DMS53 (cell line): Measurements from ENCODE around the gene KCNN2.

Source experiments
- DNase-seq: peaks from one replicate; lab custom pipeline; 2025; lab: John Stamatoyannopoulos, UW

The KCNN2 gene

DNA sequence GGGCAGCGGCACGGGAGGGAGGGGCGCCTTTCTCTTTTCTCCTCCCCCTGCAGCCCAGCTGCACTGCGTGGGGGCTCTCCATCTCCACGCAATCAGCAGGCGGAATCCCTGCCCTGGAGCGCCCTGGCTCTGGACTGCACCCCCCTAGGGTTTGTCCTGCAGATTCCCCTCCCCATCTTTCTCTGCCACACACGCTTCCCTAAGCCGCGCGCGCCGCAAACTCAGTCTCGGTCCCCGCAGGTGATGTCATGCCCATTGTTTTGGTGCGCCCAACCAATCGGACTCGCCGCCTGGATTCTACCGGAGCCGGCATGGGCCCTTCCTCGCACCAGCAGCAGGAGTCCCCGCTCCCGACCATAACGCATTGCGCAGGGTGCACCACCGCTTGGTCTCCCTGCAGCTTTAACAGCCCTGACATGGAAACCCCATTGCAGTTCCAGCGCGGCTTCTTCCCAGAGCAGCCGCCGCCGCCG, at the start of gene KCNN2:
TSS of gene KCNN2 (plus strand) at position 347 of the 473 bp plus-strand sequence. CDS start at position 417, 70 bp downstream.
- peak; percentile 97 for DNase-seq

DNA sequence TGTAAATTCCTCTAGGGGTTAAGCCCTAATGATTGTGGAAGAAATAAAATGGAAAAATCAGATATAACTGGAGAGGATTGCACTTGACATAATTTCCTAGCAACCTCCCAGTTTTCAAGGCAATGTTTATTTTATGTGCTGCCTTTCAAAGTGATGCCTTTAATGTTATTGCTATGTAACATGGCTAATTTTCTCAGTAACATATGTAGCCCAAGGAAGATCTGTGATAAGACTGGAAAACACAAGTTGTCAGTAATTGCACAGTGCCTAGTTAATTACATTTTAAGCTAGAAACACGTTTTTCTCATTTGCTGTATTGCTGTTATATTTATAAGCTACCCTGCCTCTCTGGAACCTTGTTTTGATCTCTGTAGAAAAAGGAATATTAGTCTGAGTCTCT, 49.2 kb upstream of the KCNN2 start:
- no peak for DNase-seq

DNA sequence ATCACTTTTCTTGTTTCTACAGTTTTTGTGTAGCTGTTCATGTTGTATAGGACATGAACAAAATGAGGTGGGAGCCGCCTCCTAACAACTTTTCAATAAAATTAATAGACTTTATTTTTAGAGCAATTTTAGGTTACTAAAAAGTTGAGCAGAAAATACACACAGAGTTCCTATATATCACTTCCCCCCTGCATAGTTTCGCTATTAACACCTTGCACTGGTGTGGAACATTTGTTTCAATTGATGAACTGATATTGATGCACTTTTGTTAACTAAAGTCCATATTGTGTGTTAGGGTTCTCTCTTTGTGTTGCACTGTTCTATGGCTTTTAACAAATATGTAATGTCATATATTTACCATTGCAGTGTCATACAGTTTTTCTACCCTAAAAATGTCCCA, 47.8 kb upstream of the KCNN2 start:
- no peak for DNase-seq

DNA sequence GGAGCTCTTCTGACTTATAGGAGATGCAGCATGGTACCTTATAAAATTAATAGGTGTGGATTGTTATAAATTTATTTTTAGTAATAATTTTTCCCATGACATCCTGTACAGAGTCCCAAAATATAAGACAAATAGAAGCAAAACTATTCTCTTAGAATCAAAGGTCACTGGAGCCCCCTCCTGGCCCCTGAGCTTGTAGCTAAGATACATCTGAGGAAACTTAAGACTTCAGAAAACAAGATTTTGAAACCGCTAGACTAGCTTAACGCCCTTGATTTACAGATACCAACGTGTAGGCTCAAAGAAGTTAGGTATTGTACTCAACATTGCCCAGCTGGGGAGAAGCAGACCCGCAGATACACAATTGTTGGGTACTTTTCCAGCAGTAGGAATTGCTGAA, 45.7 kb upstream of the KCNN2 start:
- DNase-seq: no peak

DNA sequence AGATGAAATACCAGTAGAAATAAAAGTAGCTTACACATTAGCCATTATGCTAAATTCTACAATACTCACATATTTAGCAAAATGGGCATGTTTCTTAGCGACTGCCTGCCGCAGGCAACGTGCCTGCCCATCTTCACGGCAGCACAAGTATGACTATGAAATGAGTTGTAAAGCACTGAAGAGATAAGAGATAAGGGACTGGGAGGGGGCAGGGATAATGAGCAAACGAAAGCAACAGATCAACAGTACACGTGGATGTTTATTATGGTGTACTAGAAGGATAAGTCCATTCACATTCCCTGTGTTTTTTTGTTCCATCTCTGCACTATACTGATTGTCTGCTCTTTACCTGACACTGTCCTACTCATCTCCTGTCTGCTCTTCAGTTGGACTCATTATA, 44.1 kb upstream of the KCNN2 start:
- DNase-seq: no peak

DNA sequence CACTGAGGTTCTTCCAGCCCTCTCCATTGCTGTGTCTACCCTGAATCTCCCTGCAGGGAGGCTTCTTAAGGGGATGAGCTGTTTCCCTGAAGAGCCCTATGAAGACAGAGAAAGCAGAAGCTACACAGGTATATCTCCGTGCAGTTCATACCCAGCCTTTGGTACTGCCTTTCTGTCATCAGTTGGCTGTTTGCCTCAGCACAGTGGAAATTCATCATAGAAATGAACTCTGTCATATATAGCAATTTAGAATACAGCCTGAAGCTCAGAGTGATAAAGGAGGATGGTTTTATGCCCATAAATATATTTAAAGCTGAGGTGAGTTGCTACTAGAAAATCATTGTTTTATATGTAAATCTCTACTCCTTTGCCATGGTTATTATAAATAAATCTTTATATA, 42.6 kb upstream of the KCNN2 start:
- DNase-seq: no peak

DNA sequence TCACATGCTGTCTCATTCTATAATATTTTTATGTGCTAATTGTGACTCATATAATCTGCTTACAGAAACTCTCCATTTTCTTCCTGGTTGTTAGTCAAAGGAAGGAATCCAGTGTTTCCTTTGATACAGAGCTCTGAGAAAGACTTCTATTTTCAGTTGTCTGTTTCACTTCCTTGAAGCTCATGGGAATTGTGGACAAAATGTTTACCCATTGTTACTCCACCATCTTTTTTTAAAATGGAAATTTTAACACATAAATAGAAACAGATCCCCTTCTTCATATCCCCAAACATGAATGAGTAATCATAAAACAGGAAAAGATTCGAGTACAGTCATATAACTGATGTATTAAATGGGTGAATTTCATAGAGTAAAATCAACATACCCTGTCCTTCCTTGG, 42.0 kb upstream of the KCNN2 start:
- peak; percentile 11 for DNase-seq

DNA sequence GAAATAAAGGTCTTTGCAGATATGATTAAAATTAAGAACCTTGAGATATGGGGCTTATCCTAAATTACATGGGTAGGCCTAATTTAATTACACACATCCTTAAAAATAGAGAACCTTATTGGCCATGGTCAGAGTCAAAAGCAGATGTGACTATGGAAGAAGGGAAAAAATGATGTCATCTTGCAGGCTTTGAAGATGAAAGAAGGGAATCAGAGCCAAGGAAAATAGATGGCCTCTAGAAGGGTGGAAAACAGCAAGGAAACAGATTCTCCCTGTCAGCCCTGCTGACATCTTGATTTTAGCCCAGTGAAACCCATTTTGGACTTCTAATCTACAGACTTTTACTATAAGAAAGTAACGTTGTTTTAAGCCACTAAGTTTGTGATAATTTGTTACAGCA, 37.6 kb upstream of the KCNN2 start:
- DNase-seq: no peak

DNA sequence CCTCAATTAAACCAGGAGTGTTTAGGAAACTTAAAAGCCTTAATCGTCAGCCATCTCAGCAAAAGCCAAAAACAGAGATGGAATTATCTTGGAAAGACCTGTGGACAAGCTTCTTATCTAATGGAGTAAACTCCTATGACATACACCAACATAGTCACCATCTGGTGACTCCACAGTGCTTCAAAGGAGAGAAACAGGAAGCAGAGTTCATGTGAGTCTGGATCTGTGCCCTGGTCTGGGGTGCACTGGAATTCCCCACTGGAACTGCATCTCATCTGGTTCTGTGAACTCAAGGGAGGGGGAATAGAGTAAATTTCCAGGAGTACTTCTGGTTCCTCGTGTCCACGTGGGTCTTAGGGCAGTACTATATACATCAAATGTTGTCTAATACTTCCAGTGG, 36.3 kb upstream of the KCNN2 start:
- peak; percentile 22 for DNase-seq

DNA sequence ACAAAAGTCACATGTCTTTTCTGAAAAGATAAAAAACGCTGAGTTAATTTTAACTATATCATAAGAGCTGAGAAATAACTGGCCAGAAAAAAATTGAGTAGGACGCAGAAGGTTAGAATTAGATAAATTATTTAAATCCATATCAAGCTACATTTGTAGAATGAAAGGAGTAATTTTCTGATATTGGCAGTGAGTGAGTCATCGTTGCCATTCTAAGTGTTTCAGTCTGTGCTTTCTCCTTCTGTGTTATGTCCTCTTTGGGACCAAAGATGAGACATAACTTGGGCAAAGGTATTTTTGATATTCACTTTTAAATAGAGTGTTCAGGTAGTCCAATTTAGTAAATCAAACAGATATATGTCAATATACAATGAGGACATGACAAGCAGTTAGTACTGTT, 34.4 kb upstream of the KCNN2 start:
- DNase-seq: peak; percentile 13

DNA sequence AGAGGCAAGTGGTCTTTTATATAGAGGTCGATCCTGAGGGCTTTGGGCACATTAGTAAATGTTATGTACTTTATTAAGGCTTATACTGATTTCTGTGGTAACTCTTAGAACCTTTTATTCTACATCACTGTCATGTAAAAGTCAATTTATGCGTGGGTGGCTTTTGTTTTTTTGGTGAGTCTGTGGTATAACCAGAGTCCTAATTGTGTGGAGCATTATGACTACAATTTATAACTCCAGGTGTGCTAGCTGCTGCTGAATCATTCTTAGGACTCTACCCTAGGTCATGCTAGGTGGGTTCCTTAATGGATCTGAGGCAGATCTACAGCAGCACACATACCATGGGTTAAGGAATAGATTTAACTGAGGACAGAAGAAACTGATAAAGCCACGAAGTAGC, 33.9 kb upstream of the KCNN2 start:
- DNase-seq: no peak

DNA sequence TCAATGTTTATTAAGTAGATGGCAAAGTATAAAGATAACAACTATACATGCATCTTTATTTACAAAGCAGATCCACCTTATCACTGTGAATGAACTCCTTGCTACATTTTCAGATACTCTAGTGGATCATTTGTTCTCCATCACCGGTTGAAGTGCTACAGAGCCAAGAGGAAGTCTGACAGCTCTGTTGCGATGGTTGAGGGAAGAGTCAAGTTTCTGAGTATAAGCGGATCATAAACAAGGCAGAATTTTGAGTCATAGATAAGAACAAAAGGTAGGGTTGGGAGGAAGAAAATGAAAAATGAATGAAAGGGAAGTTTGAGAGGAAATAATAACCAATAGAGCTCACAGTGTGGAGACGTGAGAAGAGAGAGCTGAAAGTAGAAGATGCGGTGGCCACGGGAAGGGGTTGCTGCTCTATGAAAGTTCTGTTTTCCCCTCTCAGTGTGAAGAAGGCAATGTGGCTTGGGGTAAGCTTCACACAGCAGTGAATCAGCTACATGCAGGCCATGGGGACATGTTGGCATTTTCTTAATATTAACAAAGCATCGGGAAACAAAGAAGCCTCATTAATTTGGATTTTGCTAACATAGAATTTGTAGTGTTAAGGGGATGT, 30.8 kb upstream of the KCNN2 start:
- DNase-seq: no peak

DNA sequence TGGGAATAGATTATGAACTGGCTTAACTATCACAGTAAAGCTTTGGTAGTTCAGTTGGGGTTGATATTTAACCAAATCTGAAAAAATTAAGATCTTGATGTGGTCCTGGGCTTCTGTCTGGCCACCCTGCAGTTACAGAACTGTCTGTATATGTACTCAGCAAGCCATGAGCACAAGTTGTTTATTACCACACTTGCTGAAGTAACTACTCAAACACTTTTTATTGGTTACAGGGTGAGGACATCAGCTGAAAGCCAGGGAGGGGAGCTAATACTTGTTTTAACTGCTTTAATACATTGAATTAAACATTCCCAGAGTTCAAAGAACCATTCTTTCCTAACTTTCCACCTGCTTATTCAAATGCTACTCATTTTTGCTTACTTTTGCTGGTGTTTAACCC, 29.4 kb upstream of the KCNN2 start:
- DNase-seq: no peak

DNA sequence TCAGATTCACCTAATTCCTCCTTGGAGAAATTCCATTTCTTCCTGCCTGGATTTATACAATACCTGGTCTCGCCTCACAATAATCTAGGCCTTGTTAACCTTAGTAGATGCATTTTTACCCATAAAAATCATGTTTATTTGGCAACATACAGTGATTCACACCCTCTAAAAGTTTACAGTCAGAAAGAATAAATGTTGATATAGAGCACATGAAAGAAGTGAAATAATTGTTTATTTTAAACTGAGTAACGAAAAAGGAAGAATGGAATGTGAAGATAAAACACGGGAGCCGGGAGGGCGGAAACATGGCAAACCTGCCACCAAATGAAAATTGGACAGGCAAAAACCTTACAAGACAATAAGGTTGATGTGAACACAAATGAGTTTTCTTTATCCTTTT, 28.9 kb upstream of the KCNN2 start:
- DNase-seq: no peak

DNA sequence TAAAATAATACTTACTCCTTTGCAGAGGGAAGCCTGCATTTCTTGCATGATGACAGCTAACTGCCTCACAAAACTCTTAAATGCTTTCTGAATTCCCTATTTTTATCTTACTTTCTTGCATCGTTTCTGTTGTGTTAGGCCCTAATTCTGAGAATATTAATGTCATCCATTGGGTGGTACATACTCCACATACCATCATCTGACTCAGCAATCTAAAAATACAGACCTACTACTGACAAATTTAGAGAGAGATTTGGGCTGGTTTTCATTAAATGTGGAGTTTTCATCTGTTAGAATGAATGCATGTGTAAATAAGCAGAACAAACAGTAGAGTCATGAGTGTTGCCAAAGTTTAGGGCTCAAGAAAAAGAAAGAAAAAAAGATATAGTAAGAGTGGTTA, 26.5 kb upstream of the KCNN2 start:
- no peak for DNase-seq

DNA sequence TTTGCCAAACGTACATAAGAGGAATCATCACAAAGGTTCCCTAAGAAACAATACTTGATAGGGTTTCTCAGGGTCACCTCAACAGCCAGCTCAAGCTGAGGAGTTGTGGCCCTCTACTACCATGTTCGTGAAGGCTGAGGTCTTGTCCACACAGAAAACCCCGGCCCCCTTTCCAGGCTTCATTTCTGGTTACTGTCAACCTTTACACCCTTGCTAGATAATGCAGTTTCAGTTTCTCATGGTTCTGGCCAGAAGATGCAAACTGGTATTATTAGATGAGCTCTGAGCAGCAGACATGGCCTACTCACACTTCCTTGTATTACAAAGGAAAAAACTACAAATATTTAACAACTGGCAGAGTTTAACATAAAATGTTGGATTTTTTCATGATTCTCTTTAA, 22.8 kb upstream of the KCNN2 start:
- DNase-seq: no peak

DNA sequence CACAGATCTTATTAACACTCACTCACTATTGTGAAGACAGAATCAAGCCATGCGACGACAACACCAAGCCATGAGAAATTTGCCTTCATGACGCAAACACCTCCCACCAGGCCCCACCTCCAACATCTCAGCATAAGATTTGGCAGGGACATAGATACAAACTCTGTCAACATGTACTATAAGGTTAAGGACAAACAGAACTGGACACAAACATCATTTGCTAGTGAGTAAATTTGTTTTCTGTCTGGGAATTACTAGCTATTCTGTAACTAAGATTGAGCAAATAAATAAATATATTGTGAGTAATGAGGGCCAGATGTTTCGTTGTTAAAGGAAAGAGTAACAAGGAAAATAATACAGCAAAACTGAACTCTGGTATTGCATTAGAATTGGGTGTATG, 15.7 kb upstream of the KCNN2 start:
- no peak for DNase-seq

DNA sequence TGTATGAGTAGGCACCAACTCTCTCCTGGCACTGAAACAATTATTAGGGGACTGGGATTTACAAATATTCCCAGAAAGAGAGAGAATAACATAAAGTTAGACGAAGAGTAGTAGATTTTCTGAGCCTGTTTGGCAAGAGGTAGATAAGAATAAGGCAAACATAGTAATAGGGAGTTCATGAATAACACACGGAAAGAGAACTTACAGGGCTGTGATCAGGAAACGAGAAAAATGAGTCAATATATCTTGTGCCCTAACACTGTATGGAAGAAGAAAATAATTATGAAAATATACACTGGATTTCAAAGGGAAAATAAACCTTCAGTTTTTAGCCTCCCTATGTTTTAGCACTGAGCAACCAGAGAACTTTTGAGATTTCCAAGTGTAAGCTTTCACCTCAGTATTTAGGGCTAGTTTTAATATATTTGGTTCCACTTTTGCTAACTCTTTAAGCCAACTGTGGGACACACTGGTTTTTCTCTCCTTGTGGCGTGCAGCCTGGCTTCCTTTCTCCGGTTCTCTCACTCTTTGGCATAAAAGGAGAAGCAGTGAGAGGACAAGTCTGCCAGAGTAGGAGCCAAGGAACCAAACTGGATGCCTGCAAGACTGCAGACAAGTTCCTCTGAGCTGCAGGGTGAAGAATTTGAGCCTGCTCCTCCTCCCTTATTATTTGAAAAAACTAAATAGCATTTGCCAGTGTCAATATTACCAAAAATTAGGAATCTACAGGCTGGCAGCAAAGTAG, 6.6 kb upstream of the KCNN2 start:
- no peak for DNase-seq

DNA sequence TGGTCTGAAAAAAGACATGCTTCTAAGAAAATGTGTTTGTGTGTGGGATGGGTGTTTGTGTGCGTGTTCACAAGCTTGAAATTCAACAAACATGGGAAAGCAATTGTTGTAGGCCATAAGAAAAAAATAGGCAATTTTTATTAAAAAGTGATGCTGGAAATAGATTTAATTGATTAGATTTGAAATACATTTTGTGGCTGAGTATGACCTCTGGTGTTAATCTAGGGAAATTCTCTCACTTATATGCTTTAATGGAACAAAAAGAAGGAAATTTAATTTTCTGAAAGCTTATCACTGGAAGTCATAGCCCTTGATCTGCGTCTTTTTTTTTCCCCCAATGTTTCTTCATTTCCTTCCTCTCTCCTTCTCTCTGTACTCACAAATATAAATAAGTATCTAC, 3.5 kb upstream of the KCNN2 start:
- peak; percentile 20 for DNase-seq

DNA sequence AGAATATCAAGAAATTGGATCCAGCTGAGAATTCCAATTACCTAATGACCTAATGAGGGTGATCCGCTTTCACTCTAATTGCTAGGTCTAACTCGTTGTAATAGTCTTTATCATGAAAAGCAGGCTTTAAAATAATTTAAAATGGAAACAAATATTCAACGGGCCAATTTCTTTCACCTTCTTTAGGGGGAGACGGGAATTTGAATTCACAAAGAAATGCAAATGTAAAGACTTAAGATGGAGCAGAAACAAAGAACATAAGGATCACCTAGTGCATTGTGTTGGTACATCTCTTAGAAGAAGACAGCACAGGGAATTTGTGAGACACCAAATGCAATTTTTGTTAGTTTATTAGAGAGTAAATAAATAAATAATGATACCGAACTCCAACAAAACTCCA, 1.5 kb upstream of the KCNN2 start:
- DNase-seq: no peak

DNA sequence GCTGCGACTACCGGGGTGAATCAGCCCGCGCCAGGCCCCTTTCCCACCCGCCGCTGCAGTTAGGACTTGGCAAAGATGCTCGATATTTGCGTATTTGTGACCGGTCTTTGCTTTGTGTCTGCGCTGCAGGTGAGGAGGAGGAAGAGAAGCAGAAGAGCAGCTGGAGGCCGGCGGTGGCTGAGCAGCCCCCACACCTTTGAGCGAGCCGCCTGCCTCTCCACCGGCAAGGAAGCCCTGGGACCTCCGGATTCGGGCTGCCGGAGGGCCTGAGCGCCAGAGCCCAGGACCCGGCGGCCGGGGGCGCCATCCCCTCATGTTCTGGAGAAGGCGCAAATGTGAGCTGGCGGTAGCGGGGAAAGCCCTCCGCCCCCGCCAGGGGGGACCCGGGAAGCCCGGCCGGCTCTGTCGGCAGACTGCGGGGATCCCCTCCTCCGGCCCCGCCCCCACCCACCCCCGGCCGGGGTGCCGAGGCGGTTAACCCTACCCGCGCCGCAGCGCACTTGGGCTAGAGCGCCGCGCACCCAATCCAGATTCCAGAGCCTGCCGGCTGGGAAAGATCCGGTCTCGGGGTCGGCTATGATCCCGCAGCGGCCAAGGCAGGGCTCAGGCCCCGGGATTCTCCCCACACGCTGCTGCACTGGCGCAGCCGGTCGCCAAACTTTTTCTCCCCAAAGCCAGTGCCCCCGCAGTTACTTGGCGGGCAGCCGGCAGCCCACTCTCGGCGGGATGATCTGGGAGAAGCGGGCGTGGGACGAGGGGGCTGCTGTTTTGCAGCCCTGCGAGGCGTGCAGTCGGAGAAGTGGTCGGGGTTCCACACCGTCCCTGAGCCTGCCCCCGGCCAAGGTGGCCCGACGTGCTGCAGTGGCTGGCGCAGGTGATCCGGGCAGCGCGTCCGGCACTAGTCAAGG, 800 bp upstream of the KCNN2 start:
- peak; percentile 76 for DNase-seq

DNA sequence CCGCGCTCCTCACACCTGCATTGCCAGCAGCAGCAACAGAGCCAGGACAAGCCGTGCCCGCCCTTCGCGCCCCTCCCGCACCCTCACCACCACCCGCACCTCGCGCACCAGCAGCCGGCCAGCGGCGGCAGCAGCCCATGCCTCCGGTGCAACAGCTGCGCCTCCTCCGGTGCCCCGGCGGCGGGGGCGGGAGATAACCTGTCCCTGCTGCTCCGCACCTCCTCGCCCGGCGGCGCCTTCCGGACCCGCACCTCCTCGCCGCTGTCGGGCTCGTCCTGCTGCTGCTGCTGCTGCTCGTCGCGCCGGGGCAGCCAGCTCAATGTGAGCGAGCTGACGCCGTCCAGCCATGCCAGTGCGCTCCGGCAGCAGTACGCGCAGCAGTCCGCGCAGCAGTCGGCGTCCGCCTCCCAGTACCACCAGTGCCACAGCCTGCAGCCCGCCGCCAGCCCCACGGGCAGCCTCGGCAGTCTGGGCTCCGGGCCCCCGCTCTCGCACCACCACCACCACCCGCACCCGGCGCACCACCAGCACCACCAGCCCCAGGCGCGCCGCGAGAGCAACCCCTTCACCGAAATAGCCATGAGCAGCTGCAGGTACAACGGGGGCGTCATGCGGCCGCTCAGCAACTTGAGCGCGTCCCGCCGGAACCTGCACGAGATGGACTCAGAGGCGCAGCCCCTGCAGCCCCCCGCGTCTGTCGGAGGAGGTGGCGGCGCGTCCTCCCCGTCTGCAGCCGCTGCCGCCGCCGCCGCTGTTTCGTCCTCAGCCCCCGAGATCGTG, 517 bp downstream of the KCNN2 start:
- peak; percentile 90 for DNase-seq
